BE2C (cell line): ENCODE data around the gene AHNAK.
"Not testable (repeated sequence)": the region's sequence is repeated elsewhere in the genome, so short reads cannot be mapped to it uniquely, and the experiment has no call there.

ENCODE experiments used
- DNase-seq: peaks from one replicate; pipeline ENCODE4 v3.0.0-alpha.2; 2020
- H3K27me3 ChIP-seq: fragments of 250-450 bp; sonication (Bioruptor Pico); 2 replicates; pipeline ENCODE4 v1.5.1; 2020; ENCODE audit warnings: mild to moderate bottlenecking
- H3K36me3 ChIP-seq: fragments of 250-450 bp; sonication (Bioruptor Pico); 2 replicates; pipeline ENCODE4 v1.5.1; 2020; ENCODE audit warnings: mild to moderate bottlenecking
- H3K4me1 ChIP-seq: fragments of 250-450 bp; sonication (Bioruptor Pico); 2 replicates; pipeline ENCODE4 v1.5.1; 2020
- H3K4me3 ChIP-seq: 2 replicates; pipeline ENCODE4 v1.5.1; 2011; ENCODE audit warnings: low read depth, low read length
- H3K9me3 ChIP-seq: fragments of 250-450 bp; sonication (Bioruptor Pico); 2 replicates; pipeline ENCODE4 v1.5.1; 2020
- CTCF ChIP-seq: IDR thresholded peaks from 2 replicates; pipeline ENCODE4 v1.5.1; 2012; ENCODE audit warnings: mild to moderate bottlenecking, low read depth, low read length

Gene AHNAK

GRCh38 chr11:62456630-62457029 is 90.0 kb downstream of the AHNAK start:
- H3K9me3 ChIP-seq = no peaks in the 10 kb centered on the region
- no peak for DNase-seq
- H3K4me3 ChIP-seq = no peak overlapping the region
- H3K36me3 ChIP-seq = no peaks in the 10 kb centered on the region
- no peak for TF ChIP-seq CTCF
- no peaks in the 10 kb centered on the region for H3K4me1 ChIP-seq
- no peaks in the 10 kb centered on the region for H3K27me3 ChIP-seq

GRCh38 chr11:62452839-62453468 is 93.7 kb downstream of the AHNAK start:
- Histone ChIP-seq H3K9me3 (no peaks in the 10 kb centered on the region), H3K4me3 (no peak overlapping the region), H3K4me1 (no peaks in the 10 kb centered on the region), H3K36me3 (no peaks in the 10 kb centered on the region), H3K27me3 (no peaks in the 10 kb centered on the region)
- TF ChIP-seq CTCF = no peak
- DNase-seq = no peak

- no peak for DNase-seq
- H3K4me1 ChIP-seq = no peaks in the 10 kb centered on the region
- H3K36me3 ChIP-seq = no peaks in the 10 kb centered on the region
- H3K27me3 ChIP-seq = no peaks in the 10 kb centered on the region
- TF ChIP-seq CTCF = no peak
- H3K4me3 ChIP-seq = no peak overlapping the region
- H3K9me3 ChIP-seq = no peaks in the 10 kb centered on the region
Observed at GRCh38 chr11:62452261-62452660, 94.3 kb downstream of the AHNAK start.

- no peak for TF ChIP-seq CTCF
- Histone ChIP-seq H3K27me3 (no peaks in the 10 kb centered on the region), H3K36me3 (no peaks in the 10 kb centered on the region), H3K9me3 (no peaks in the 10 kb centered on the region), H3K4me1 (no peaks in the 10 kb centered on the region), H3K4me3 (no peak overlapping the region)
- no peak for DNase-seq
Observed at GRCh38 chr11:62451241-62451621, 95.4 kb downstream of the AHNAK start.

- no peaks in the 10 kb centered on the region for H3K9me3 ChIP-seq
- no peaks in the 10 kb centered on the region for H3K4me1 ChIP-seq
- no peaks in the 10 kb centered on the region for H3K36me3 ChIP-seq
- no peak for DNase-seq
- H3K4me3 ChIP-seq = no peak overlapping the region
- no peak for TF ChIP-seq CTCF
- no peaks in the 10 kb centered on the region for H3K27me3 ChIP-seq
Observed at GRCh38 chr11:62450543-62451240, 95.9 kb downstream of the AHNAK start.

- not testable (repeated sequence) for H3K9me3 ChIP-seq, H3K27me3 ChIP-seq, H3K4me3 ChIP-seq, H3K36me3 ChIP-seq, H3K4me1 ChIP-seq, DNase-seq
Observed at GRCh38 chr11:62449912-62450311, 96.7 kb downstream of the AHNAK start.
